Ishikawa (cell line): ENCODE data around the gene FOXA2.

Experiments used
- CREB1 ChIP-seq: IDR thresholded peaks from 2 replicates; pipeline ENCODE4 v1.6.1; 2012; ENCODE audit warnings: low read depth
- FOXM1 ChIP-seq: IDR thresholded peaks from 2 replicates; pipeline ENCODE4 v1.6.1; 2012; ENCODE audit warnings: low read depth, borderline replicate concordance
- MAX ChIP-seq: IDR thresholded peaks from 2 replicates; pipeline ENCODE4 v1.6.1; 2012
- RAD21 ChIP-seq: IDR thresholded peaks from 2 replicates; pipeline ENCODE4 v1.6.1; 2012; ENCODE audit warnings: low read depth
- TAF1 ChIP-seq: IDR thresholded peaks from 2 replicates; pipeline ENCODE4 v1.6.1; 2012; ENCODE audit warnings: low read depth, mild to moderate bottlenecking
- TCF12 ChIP-seq: IDR thresholded peaks from 2 replicates; pipeline ENCODE4 v1.6.1; 2012; ENCODE audit warnings: low read depth
- TEAD4 ChIP-seq: IDR thresholded peaks from 2 replicates; pipeline ENCODE4 v1.6.1; 2012
- USF1 ChIP-seq: IDR thresholded peaks from 2 replicates; pipeline ENCODE4 v1.6.1; 2012
- ZBTB7A ChIP-seq: IDR thresholded peaks from 2 replicates; pipeline ENCODE4 v1.6.1; 2012; ENCODE audit warnings: low read depth

- no peak for TF ChIP-seq USF1
- TF ChIP-seq ZBTB7A = no peak
- TF ChIP-seq TCF12 = no peak
- no peak for TF ChIP-seq RAD21
- no peak for TF ChIP-seq TAF1
- no peak for TF ChIP-seq FOXM1
- no peak for TF ChIP-seq CREB1
- TF ChIP-seq TEAD4 = no peak
- TF ChIP-seq MAX = no peak
These were observed 5.3 kb downstream of the FOXA2 start for GRCh38 chr20:22579119-22579427.
